Sigmoid colon (tissue), 7 donors: ENCODE data around the gene ABHD17B. TPM values are rescaled to one million over a fixed set of nuclear protein-coding genes. Genes with fewer than 3 reads are reported as not detected.

Source experiments
- DNase-seq: peaks from one replicate; pipeline ENCODE4 v3.0.0-alpha.2; 2019
- H3K27ac ChIP-seq, 4 donors: fragments of 200-600 bp; sonication (generic); one replicate each; pipeline ENCODE4 v1.5.1; 2016 to 2019; ENCODE audit warnings: mild to moderate bottlenecking in 1 of 4
- H3K27me3 ChIP-seq, 3 donors: fragments of 200-600 bp; sonication (generic); one replicate each; pipeline ENCODE4 v1.5.1; 2019; ENCODE audit warnings: mild to moderate bottlenecking in 1 of 3
- H3K36me3 ChIP-seq, 4 donors: fragments of 200-600 bp; sonication (generic); one replicate each; pipeline ENCODE4 v1.5.1; 2016 to 2019
- H3K4me1 ChIP-seq, 4 donors: fragments of 200-600 bp; sonication (generic); one replicate each; pipeline ENCODE4 v1.5.1; 2017 to 2019
- H3K4me3 ChIP-seq, 4 donors: fragments of 200-600 bp; sonication (generic); one replicate each; pipeline ENCODE4 v1.5.1; 2017 to 2019; ENCODE audit warnings: mild to moderate bottlenecking in 2 of 4, moderate library complexity in 1 of 4
- H3K9me3 ChIP-seq, 4 donors: fragments of 200-600 bp in 3 of 4; sonication (generic) in 3 of 4; one replicate each; pipeline versions ENCODE4 v1.5.1 to v1.6.1; 2013 to 2019
- EP300 ChIP-seq, 4 donors: sonication (generic); formaldehyde crosslinking; IDR thresholded peaks; one replicate each; pipeline ENCODE4 v1.6.1; 2017; ENCODE audit warnings: antibody characterized with exemption in 4 of 4
- POLR2A ChIP-seq, 2 donors: fragments of 450-650 bp; IDR thresholded peaks; one replicate each; pipeline ENCODE4 v1.6.1; 2016; ENCODE audit warnings: antibody characterized with exemption in 2 of 2, mild to moderate bottlenecking in 2 of 2, moderate library complexity in 2 of 2
- POLR2AphosphoS5 ChIP-seq, 4 donors: sonication (generic); formaldehyde crosslinking; IDR thresholded peaks; one replicate each; pipeline ENCODE4 v1.6.1; 2017; ENCODE audit warnings: antibody characterized with exemption in 4 of 4
- WGBS, 2 donors: extraction: QIAGEN DNeasy Blood & Tissue Kit; methylation state at CpG; one replicate each; pipeline ENCODE4 v1.1.7; 2013; 5-methylcytosine and 5-hydroxymethylcytosine counted together
- intact Hi-C: fragments of 100-400 bp; cut with DNase I; formaldehyde crosslinking; loops from one replicate; pipeline ENCODE4 v1.15.1; 2023
- polyA plus RNA-seq, 3 donors: library from polyadenylated mRNA; stranded (reverse); fragments of 200-250 nt; gene quantifications; one replicate each; pipeline ENCODE4 v1.2.3, GENCODE V29; 2013
- total RNA-seq, 4 donors: library from RNA; depleted of rRNA; stranded (reverse); fragments of >200 nt; gene quantifications; one replicate each; pipeline ENCODE4 v1.1.0, GENCODE V29; 2016
- TF ChIP-seq, protein P1 (sequence below), 4 experiments: fragments of 450-650 bp in 3 of 4; fragments of 200-600 bp in 1 of 4; IDR thresholded peaks; one replicate each; pipeline ENCODE4 v1.5.1; 2016 to 2019; ENCODE audit warnings: antibody characterized with exemption in 4 of 4, mild to moderate bottlenecking in 3 of 4, moderate library complexity in 2 of 4
- donor health status: healthy with polysubstance abuse.
- donor health status: Bipolar disorder and iron deficiency.
- donor health status: healthy.

ABHD17B gene
- total and polyA plus RNA-seq, 7 donors: 12.4 to 35.1 (median 16.8) TPM

DNA sequence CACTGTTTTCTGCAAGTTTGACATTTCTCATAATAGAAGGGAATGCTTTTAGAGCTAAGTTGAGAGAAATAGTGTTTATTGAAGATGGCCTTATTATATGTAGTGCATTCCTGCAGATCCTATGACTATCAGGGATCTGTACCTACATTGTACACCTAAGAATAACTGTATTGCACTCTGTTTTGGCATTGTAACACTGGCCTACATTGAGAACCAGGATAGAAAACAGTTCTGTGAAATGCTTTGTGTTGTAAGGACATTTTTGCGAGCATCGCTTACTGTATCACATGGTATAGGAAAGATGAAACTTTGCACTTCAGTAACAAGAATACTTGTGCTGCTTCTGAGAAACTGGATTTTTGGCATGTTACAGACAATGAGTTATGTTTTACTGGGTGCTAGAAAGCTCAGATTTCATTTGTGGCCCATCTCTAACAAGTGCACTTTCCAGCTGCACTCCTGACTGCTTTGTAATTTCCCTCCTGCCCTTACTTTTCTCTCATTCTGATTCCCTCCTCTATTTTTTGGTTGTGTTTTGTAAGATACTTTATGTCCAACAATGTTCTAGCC, 31.1 kb upstream of the ABHD17B start:
- Histone ChIP-seq H3K36me3 (no peaks in the 10 kb centered on the region), H3K4me3 (no peak overlapping the region), H3K27me3 (no peaks in the 10 kb centered on the region), H3K9me3 (no peaks in the 10 kb centered on the region), H3K4me1 (peaks cover 0 to 9% (median 2%) of the 10 kb centered on the region in 4 donors), H3K27ac (no peak overlapping the region)
- WGBS, 2 donors: 91 to 95% methylated on average over 2 of the region's 2 CpGs
- TF ChIP-seq POLR2A (IDR thresholded peaks at IDR 0.05): no peak
- no peak for TF ChIP-seq EP300 (IDR thresholded peaks at IDR 0.05)
- TF ChIP-seq POLR2AphosphoS5 (IDR thresholded peaks at IDR 0.05): no peak
- TF ChIP-seq, protein P1, sequence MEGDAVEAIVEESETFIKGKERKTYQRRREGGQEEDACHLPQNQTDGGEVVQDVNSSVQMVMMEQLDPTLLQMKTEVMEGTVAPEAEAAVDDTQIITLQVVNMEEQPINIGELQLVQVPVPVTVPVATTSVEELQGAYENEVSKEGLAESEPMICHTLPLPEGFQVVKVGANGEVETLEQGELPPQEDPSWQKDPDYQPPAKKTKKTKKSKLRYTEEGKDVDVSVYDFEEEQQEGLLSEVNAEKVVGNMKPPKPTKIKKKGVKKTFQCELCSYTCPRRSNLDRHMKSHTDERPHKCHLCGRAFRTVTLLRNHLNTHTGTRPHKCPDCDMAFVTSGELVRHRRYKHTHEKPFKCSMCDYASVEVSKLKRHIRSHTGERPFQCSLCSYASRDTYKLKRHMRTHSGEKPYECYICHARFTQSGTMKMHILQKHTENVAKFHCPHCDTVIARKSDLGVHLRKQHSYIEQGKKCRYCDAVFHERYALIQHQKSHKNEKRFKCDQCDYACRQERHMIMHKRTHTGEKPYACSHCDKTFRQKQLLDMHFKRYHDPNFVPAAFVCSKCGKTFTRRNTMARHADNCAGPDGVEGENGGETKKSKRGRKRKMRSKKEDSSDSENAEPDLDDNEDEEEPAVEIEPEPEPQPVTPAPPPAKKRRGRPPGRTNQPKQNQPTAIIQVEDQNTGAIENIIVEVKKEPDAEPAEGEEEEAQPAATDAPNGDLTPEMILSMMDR (IDR thresholded peaks at IDR 0.05): no peak
- intact Hi-C loops: no loop called here
- DNase-seq: no peak

DNA sequence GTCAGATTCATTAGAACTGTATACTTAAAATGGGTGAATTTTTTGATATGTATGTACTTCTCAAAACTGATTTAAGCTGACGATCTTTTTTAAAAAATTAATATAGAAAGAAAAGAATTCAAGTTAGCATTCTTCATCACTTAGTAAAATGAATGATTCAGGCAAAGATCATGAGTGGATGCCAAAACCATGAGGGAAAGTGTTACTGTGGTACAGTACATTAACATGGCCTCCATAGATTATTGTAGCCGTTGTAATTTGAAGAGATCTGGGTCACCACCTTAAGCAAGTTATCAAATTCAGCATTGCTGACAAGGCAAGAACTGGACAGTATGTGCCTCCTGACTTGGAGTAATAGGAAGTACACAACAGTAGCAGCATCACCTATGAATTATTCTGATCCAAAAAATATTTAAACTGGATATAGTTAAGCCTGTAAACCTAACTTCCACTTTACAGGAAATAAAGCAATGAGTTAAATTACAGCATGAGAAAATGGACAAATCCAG, 30.1 kb upstream of the ABHD17B start:
- TF ChIP-seq POLR2AphosphoS5 (IDR thresholded peaks at IDR 0.05) (no peak), POLR2A (IDR thresholded peaks at IDR 0.05) (no peak), EP300 (IDR thresholded peaks at IDR 0.05) (no peak)
- TF ChIP-seq, protein P1 (IDR thresholded peaks at IDR 0.05): no peak
- H3K4me3 ChIP-seq: no peak overlapping the region
- WGBS, 2 donors: 96 to 97% methylated on average over 2 of the region's 2 CpGs
- intact Hi-C loops: no loop called here
- H3K36me3 ChIP-seq: no peaks in the 10 kb centered on the region
- no peak overlapping the region for H3K27ac ChIP-seq
- DNase-seq: no peak
- peaks cover 0 to 9% (median 2%) of the 10 kb centered on the region in 4 donors for H3K4me1 ChIP-seq
- H3K9me3 ChIP-seq: no peaks in the 10 kb centered on the region
- no peaks in the 10 kb centered on the region for H3K27me3 ChIP-seq

DNA sequence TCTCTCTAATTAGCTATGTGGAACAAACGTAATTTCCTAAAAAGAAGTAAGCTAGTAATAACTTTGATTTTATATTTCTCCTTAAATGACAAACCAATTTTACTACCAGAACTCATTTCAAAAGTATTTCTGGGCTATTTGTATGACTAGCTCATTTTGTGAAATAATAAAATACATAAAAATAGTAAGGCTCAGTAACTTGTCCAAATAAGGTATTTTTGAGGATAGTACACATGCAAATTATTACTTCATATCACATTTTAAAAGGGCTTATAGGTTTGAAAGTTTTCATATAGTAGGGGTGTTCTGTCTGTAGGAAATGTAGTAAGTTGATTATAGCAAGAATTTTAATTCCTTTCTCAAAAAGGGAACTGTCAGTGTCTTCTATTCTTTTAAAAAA, 26.9 kb upstream of the ABHD17B start:
- Histone ChIP-seq H3K9me3 (no peaks in the 10 kb centered on the region), H3K27me3 (no peaks in the 10 kb centered on the region), H3K36me3 (no peaks in the 10 kb centered on the region), H3K27ac (no peak overlapping the region), H3K4me1 (peaks cover 0 to 9% (median 2%) of the 10 kb centered on the region in 4 donors), H3K4me3 (no peak overlapping the region)
- 88 to 91% methylated on average over 1 of the region's 1 CpG for WGBS, 2 donors
- DNase-seq: no peak
- intact Hi-C loops: no loop called here
- TF ChIP-seq POLR2AphosphoS5 (IDR thresholded peaks at IDR 0.05): no peak
- TF ChIP-seq, protein P1 (IDR thresholded peaks at IDR 0.05): no peak
- TF ChIP-seq EP300 (IDR thresholded peaks at IDR 0.05): no peak
- TF ChIP-seq POLR2A (IDR thresholded peaks at IDR 0.05): no peak

DNA sequence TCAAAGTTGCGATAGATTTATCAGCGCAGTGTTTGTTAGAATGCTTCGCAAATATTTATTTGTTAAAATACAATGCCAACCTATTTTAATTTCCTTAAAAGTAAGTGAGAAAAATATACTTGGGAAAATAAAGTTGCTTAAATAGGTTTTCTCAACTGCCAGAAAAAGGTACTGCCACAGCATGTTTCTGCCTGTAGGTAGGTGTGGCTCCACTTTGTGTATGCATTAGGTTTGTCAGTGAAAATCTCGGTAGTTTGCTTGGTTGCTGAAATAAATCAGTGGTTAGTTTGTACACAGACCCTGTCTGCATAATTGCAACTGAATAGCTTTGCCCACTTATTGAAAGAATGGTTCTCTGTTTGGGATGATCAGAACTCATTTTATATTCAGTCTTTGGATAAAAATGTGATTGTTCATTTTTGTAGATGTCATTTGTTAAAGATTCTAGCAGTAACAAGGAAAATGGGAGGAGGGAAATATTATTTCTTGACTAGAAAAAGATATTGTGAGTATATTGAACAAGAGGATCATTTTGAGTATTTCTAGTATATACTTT, 26.2 kb upstream of the ABHD17B start:
- Histone ChIP-seq H3K27me3 (no peaks in the 10 kb centered on the region), H3K27ac (no peak overlapping the region), H3K36me3 (no peaks in the 10 kb centered on the region), H3K9me3 (no peaks in the 10 kb centered on the region), H3K4me1 (peaks cover 0 to 5% (median 2%) of the 10 kb centered on the region in 4 donors), H3K4me3 (no peak overlapping the region)
- DNase-seq: no peak
- intact Hi-C loops: no loop called here
- TF ChIP-seq POLR2A (IDR thresholded peaks at IDR 0.05) (no peak), POLR2AphosphoS5 (IDR thresholded peaks at IDR 0.05) (no peak), EP300 (IDR thresholded peaks at IDR 0.05) (no peak)
- TF ChIP-seq, protein P1 (IDR thresholded peaks at IDR 0.05): no peak
- 78 to 85% methylated on average over 4 of the region's 4 CpGs for WGBS, 2 donors
